NCI-H187 (cell line): ENCODE data around the gene LCN12.

Source experiments
- DNase-seq, 2 experiments: peaks; one replicate each; lab custom pipeline; 2025; lab: John Stamatoyannopoulos, UW

Gene LCN12

DNA sequence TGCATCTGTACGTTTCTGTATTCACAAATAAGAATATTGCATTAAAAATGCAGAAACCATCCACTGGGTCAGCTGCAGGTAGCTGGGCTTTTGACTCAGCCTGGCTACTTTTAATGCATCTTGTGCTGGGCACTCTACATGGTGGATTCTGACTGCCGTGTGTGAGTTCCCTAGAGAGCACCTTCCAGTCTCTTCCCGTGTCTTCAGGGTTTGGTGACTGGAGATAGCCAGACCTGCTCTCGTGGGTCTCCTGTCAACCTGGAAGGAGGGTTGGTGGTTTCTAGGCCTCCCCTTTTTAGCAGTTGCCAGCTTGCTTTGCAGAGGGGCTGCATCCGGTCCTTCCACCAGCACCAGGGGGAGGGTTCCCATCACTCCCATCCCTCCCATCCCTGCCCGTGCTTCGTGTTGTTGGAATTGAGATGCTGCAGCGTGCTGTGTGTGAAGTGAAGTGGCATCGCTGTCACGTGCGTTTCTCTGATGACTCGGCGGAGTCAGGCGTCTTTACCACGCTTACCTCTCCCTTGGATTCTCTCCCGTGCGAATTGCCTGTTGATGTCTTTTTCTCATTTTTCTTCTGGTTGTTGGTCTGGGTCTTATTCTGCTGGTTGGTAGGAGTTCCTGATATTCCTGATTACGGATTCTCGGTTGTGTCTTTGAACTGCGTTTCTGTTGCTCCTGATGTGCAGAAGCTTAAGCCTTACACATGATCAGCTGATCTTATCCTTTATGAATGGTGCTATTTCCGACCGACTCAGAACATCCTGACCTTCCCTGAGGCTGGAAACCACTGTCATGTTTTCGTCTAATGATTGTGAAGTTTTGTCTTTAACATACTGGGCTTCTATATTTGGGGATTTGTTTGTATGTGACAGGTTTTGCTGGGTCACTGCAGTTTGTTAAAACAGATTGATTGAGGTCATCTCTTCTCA is 24.5 kb upstream of the LCN12 start:
- DNase-seq, result no peak

DNA sequence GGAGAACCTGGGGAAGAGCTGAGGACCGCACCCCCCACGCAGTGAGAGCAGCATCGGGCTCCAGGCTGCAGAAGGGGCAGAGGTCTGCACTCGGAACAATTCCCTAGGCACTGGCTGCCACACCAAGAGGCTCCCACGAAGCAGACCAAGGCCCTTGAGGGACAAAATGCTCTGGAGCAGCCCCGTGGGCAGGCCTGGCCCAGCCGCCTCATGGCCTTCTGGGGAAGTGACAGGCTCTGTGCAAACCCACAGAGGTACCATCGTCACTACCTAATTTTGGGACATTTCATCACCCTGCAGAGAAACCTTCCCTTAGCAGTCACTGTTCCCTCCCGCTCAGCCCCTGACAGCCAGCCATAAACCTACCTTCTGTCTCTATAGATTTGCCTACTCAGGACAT is 23.5 kb upstream of the LCN12 start:
- no peak for DNase-seq

DNA sequence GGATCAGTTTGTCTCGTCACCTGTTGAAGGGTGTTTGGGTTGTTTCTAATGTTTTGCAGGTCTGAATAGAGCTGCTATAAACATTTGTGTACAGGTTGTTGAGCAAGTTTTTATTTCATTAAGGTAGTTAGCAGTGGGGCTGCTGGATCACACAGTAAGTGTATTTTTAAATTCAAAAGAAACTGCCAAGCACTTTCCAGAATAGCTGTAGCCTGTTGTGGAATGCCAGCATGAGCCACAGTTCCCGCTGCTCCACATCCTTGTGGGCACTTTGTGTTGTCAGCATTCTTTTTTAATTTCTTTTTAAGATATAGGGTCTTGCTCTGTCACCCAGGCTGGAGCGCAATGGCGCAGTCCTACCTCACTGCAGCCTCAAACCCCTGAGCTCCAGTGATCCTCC is 22.1 kb upstream of the LCN12 start:
- DNase-seq, result no peak

DNA sequence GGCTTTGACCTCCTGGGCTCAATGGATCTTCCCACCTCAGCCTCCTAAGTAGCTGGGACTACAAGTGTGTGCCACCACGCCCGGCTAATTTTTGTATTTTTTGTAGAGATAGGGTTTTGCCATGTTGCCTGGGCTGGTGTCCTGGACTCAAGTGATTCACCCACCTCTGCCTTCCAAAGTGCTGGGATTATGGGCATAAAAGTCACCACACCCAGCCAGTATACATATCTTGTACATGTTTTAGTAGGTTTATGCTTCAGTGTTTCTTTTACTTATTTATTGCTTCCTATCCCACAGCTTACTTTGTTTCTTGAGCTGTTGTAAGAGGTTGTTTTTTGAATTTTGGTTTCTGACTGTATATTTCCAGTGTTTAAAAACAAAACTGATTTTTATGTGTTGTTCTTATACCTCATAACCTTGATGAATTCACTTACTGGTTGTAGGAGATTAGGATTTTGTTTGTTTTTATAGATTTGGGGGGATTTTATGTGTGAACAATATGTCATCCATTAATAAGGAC is 20.4 kb upstream of the LCN12 start:
- no peak for DNase-seq

DNA sequence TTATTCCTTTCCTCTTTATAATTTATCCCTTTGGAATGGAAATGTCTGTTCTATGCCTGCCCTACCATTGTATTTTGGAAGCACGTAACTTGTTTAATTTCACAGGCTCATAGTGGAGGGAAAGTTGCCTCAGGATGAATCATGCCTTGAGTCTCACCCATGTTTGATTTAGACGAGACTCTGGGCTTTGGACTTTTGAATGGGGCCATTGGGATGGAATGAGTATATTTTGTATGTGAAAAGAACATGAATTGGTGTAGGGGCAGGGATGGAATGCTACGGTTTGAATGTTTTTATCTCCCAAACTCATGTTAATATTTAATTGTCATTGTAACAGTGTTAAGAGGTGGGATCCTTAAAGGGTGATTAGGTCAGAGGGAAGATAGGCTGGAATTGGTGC is 17.8 kb upstream of the LCN12 start:
- no peak for DNase-seq

DNA sequence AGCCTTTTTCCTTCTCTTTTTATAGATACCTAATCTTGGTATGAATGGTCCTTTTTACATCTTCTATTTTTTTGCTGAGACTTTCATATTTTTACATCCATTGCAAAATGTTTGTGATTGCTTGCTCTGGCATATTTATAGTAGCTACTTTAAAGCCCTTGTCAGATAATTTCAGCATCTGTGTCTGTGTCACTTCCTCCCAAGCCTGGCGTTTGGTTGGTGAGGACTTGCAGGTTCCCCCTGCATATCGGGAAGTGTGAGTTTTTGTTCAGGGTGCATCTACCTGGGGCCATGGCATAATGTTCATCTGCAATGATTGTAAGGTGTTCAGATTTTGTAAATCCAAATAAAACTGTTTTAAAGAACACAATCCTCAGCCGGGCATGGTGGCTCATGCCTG is 16.4 kb upstream of the LCN12 start:
- DNase-seq, result no peak

DNA sequence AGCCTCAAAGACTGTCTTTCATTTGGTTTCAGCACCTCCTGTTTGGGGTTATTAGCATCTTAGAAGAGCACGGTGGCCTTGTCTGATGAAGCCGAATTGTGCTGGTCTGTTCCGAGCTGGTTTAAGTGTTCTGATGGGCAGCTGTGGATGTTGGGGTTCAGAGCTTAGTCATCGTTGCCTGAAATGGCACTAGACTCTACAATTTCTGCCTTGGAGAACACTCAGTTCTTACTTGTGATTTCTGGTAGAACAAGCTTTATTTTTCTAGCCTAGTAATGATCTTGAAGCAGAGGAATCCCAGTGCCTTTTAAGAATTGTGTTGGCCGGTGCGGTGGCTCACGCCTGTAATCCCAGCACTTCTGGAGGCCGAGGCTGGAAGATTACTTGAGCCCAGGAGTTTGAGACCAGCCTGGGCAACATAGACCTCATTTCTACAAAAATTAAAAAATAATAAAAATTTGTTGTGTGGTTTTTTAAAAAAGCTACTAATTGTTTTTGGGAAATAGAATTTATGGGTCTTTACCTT is 15.4 kb upstream of the LCN12 start:
- DNase-seq, result no peak

DNA sequence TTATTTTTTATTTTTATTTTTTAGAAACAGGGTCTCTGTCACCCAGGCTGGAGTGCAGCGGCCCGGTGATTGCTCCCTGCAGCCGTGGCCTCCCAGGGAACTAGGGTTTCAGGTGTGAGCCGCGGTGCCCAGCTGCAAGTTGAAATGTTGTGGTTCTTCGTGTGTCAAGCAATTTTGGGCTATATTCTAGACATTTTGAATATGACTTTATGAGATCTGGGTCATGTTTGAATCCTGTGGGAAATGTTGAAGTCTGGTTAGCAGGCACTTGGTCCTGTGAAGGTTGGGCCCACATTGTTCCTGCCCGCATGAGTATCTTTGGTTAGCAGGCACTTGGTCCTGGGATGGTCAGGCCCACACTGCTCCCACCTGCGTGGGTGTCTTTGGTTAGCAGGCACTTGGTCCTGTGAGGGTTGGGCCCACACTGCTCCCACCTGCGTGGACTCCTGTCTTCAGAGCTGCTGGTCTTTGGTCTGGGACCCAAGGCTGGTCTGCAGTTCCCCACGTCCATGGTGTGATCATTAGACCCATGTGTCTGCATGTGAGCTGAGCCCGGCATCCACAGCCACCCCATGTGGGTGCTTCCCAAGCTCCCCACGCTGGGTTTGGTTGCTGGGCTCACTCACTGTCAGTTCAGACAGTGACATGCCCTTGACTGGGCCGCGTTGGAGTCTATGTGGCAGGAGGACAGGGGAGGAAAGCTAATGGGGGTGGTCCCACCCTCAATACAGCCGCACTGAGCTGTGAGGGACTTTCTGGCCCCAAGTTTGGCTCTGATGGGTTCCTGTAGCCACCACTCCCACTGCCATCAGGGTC is 14.7 kb upstream of the LCN12 start:
- no peak for DNase-seq

DNA sequence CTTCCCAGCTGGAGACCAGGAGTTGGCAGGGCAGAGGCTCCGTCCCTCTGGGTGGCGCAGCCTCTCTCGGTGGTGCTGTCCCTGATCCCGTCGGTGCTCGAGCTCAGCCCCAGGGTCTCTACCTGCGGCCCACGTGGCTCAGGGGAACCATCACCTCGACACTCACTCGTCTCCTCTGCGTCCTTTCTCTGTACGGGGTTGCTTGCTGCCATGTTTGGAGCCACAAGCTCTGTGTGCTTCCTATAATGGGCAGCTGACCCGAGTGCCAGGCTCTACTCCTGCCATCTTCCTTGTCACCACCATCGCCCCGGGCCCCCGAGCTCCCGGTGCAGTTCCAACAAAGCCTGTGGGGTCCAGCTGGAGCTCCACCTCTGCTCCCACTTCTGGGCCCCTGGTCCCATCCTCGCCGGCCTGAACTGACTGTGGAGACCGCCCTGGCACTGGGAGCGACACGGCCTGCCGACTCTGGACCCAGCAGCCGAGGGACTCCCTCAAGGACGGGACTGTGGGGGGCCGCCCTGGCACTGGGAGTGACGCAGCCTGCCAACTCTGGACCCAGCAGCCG is 12.6 kb upstream of the LCN12 start:
- no peak for DNase-seq

DNA sequence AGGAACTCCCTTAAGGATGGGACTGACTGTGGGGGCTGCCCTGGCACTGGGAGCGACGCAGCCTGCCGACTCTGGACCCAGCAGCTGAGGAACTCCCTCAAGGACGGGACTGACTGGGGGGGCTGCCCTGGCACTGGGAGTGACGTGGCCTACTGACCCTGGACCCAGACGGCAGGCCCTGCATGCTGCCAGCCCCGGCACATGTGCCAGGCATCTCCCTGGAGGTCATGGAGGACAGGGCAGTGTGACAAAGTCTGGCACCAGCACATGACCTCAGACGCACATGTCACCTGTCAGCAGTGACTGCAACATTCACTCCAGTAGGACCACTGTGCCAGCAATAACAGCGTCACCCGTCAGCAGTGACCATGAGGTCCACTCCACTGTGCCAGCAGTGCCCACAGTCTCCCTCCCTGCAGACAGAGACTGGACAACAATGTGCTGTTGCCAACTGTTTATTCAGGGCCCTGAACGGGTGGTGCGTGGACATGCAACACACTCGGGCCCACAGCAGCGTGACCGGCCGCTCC is 12.0 kb upstream of the LCN12 start:
- no peak for DNase-seq

DNA sequence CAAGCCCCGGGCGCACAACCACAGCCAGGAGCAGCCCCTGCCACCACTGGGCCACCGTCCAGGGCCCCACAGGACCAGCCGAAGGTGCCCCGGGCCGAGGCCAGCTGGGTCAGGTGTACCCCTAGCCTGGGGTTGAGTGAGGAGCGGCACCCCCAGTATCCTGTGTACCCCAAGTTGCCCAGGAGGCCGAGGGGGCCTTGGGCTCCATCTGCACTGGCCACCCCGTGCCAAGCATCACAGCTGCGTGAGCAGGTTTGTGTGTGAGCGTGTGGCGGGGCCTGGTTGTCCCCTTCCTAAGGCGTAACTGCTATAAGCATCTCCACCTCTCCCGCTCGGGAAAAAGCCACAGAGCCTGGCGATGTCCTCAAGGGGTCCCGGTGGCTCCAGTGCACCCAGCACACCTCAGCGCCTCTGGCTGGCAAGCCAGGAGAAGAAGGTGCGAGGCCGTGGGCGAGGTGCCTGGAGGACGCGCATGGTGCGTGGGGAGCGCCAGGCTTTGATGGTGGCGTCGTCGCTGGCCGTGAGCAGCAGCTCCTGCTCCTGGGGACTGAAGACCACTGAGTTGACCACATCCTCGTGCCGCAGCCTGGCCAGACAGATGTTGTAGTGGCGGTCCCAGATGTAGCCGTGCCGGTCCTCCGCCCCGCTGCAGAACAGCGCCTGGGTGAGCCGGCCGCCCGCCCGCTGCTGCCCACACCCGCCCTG is 11.4 kb upstream of the LCN12 start:
- DNase-seq, result no peak

DNA sequence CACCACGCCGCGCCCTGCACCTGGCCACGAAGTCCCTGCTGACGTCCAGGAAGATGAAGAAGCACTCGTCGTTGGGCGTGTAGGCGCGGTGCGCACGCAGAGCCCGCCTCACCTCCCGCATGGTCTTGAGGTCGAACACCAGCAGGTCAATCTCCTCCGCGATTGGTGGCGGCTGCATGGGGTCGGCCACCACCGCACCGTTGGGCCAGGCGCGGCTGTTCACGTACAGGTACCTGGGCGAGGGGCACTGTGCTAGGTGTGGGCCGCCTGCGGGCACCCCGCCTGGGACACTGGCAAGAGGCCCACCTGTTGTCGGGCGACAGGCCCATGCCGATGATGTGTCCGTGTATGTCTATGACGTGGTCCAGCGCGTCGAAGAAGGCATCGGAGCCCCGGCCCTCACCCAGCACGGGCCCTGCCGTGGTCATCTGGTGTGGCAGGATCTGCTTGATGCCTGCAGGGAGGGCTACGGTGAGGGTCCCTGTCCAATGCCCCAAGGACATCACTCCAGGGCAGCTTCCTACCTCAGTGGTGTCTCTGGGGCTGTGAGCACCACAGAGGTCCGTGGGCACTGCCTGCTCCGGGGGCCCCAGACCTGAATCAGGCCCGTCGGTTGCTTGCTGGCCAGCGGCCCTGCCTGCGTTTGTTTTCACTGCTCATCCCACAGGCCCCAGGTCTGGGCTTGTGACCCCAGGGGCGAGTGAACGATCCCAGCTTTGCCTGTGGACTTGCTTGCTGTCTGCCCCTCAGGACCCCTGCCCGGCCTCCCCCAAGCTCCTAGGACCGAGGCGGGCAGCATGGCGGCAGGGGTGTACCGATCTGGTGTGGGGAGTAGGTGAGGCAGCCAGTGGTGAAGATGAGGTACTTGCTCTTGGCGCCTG is 10.6 kb upstream of the LCN12 start:
- no peak for DNase-seq

DNA sequence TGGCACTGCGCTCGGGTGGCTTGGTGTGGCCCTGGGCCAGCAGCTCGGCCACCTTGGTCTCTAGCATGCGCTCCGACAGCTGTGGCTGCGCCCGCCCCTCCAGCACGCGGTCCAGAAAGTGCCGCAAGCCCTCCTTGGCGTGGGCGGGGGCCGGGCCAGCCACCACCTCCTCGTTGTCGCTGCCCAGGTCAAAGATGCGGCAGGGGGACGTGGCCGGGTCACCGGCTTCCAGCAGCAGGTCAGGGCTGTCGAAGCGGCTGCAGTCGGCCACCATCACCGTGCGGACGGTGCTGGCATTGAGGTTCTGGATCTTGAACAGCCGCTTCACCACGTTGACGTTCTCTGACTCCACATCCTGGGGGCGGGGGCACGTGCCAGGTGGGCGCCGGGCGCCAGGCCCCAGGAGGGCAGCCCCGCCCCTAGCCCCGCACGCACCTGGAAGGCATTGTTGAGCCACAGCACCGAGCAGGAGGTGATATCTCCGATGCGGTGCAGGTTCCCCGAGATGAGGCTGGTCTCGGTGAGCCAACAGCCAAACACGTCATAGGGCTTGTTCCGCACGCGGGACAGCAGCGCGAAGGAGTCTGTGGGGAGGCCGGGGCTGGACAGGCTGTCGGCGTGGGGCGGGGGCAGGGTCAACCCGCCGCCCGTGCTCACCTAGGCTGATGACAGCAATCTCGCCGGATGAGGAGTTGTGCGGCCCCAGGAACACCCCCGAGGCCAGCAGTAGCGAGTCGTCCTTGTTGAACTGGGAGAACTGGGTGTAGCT is 9.8 kb upstream of the LCN12 start:
- no peak for DNase-seq

DNA sequence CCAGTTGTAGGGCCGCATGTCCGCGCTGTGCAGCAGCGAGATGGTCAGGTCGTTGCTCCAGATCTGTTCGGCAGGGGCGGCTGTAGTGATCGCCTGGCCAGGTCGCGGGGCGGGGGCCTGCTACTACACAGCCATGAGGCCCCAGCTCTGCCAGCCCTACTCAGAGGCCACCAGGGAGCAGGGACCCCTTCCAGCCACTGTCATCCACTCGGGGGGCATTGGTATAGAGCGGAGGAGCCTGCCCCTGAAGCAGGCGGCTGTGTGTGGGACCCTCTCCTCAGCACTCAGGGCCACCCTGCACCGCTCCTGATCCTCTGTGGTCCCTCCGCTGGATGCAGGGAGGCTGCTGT is 9.2 kb upstream of the LCN12 start:
- DNase-seq, result no peak

DNA sequence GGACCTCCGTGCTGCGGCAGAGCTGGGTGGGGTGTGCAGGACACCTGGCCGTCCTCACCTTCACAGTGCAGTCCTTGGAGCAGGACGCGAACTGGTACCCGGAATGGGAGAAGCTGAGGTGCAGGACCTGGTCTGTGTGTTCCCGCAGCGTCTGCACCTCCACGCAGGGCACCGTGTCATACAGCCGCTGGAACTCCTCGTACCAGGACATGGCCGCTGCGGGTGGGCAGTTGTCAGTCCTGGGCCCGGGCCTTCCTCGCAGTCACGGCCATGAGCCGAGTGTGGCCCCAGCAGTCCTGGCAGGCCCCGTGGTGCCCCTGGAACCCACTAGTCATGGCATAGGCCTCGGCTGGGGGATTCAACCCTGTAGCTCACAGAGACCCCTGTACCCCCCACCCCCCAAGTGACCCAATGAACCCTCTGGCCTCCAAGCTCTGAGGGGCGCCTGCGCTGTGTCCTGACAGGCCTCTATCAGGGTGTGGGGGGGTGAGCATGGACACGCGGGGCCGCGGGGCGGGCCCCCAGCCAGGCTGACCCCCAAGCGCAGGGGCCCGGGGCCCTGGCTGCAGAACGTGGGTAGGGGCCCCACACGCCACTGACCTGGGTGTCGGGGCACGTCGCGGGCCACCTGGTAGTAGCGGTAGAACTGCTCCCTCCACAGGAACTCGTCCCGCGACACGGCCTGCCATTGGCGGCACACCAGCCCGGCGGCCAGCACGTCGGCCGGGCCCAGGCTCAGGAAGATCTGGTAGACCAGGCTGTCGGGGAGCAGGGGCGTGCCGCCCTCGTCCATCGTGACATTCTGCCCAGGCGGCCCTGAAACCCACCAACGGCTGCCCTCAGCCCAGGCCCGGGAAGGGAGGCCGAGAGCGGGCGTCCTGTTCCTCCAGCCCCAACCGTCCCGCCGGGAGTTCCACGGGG is 8.5 kb upstream of the LCN12 start:
- DNase-seq, result no peak

DNA sequence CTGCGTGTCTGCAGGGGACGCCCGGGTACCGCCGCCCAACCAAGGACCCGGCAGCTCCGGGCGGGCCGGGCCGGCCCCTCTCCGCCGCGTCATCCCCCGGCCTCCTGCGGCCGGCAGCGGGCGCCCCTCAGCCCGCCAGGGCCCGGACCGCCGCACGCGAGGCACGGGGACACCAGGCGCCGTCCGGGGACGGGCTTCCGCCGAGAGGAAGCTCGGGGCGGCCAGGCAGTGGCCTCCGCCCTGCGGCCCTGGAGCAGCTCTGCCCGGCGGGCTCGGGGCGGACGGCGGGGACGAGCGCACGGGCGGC is 7.9 kb upstream of the LCN12 start:
- DNase-seq, result no peak

DNA sequence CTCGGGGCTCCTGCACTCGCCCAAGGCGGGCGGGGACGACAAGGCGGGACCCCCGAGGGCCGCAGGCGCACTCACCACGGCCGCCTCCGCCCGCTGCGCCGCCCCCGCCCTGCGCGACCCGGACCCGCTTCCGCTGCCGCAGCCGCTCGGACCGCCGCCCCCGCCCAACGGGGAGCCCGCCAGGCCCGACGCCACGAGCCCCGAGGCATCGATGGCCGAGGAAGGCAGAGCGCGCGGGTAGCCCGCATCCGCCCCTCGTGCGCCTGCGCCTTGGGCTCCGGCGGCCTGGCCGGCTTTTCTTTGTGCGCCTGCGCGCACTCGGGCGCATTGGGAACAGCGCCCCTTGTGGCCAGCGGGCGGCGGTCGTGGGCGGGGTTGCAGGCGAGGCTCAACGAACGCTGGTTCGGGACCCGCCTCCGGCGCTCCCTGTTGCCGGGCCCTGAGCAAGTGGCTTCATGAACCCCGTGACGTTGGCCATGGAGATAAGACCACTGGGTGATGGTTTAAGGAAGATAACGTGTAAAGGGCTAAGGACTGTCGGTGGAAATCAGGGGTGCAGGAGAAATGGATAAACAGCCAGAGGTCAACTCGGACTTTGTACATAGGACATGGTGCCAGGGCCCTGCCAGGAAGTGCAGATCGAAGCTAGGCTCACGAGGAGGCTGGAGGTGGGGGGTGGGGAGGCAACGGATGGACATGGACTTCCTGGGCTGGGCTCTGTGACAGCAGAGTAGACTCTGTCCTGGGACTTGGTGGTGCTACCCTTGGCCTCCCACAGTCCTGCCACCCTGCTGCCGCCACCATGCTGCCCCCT is 7.3 kb upstream of the LCN12 start, which contains the start of the genes C8G and FBXW5:
C8G (plus strand) TSS at position 725 of the 814 bp plus-strand sequence; CDS start at position 803, 78 bp downstream.
FBXW5 (minus strand) TSS at position 220 of the 814 bp plus-strand sequence. CDS start 655 bp downstream, outside the sequence.
- DNase-seq, result peak; percentile 68 to 79
